Liver (tissue), 9 donors: ENCODE results near the gene CLUH. TPM values are rescaled to one million over a fixed set of nuclear protein-coding genes. Genes with fewer than 3 reads are reported as not detected.

Source experiments
- DNase-seq: peaks from one replicate; pipeline ENCODE4 v3.0.0-alpha.2; 2017; ENCODE audit warnings: low spot score
- H3K27ac ChIP-seq, 2 donors: one replicate each; pipeline ENCODE4 v1.7.0; 2013; ENCODE audit warnings: inconsistent platforms in 2 of 2, low read length in 2 of 2, control low read depth in 1 of 2, low read depth in 1 of 2, mild to moderate bottlenecking in 1 of 2
- H3K27me3 ChIP-seq, 4 donors: one replicate each; pipeline versions ENCODE4 v1.6.1 to v1.7.0; 2013; ENCODE audit warnings: low read length in 3 of 4, inconsistent platforms in 1 of 4, mild to moderate bottlenecking in 1 of 4, moderate library complexity in 1 of 4; ENCODE audit not compliant: control insufficient read depth in 4 of 4, insufficient read depth in 4 of 4
- H3K36me3 ChIP-seq, 4 donors: one replicate each; pipeline versions ENCODE4 v1.6.1 to v1.7.0; 2013; ENCODE audit warnings: low read length in 3 of 4, mild to moderate bottlenecking in 3 of 4, low read depth in 1 of 4, moderate library complexity in 1 of 4; ENCODE audit not compliant: control insufficient read depth in 4 of 4, insufficient read depth in 3 of 4
- H3K4me1 ChIP-seq, 4 donors: one replicate each; pipeline versions ENCODE4 v1.6.1 to v1.7.0; 2013; ENCODE audit warnings: low read length in 3 of 4, mild to moderate bottlenecking in 3 of 4, moderate library complexity in 1 of 4; ENCODE audit not compliant: control insufficient read depth in 4 of 4, insufficient read depth in 4 of 4
- H3K4me3 ChIP-seq, 3 donors: one replicate each; pipeline versions ENCODE4 v1.6.1 to v1.7.0; 2013; ENCODE audit warnings: low read length in 3 of 3, control low read depth in 1 of 3, low read depth in 1 of 3, mild to moderate bottlenecking in 1 of 3
- H3K9ac ChIP-seq, 2 donors: one replicate each; pipeline ENCODE4 v1.7.0; 2013; ENCODE audit warnings: low read length in 2 of 2, mild to moderate bottlenecking in 2 of 2, moderate library complexity in 2 of 2, control low read depth in 1 of 2, low read depth in 1 of 2
- H3K9me3 ChIP-seq, 4 donors: one replicate each; pipeline versions ENCODE4 v1.6.1 to v1.7.0; 2013; ENCODE audit warnings: low read length in 3 of 4; ENCODE audit not compliant: control insufficient read depth in 4 of 4
- EGR1 ChIP-seq, 2 donors: IDR thresholded peaks; 2 replicates each; pipeline ENCODE4 v1.6.1; 2016 to 2018; ENCODE audit warnings: antibody characterized with exemption in 2 of 2, low read depth in 2 of 2
- FOXA1 ChIP-seq: IDR thresholded peaks from 2 replicates; pipeline ENCODE4 v1.6.1; 2016; ENCODE audit warnings: antibody characterized with exemption
- FOXA2 ChIP-seq: IDR thresholded peaks from 2 replicates; pipeline ENCODE4 v1.6.1; 2016; ENCODE audit warnings: antibody characterized with exemption
- GABPA ChIP-seq, 2 donors: IDR thresholded peaks in 1 of 2; conservative IDR thresholded peaks in 1 of 2; 2 replicates each; pipeline ENCODE4 v1.6.1; 2016; ENCODE audit warnings: antibody characterized with exemption in 2 of 2, mild to moderate bottlenecking in 1 of 2, moderate library complexity in 1 of 2
- HNF4A ChIP-seq, 2 donors: conservative IDR thresholded peaks; 2 replicates each; pipeline ENCODE4 v1.6.1; 2016; ENCODE audit warnings: antibody characterized with exemption in 2 of 2, mild to moderate bottlenecking in 2 of 2
- HNF4G ChIP-seq: IDR thresholded peaks from 2 replicates; pipeline ENCODE4 v1.6.1; 2016; ENCODE audit warnings: antibody characterized with exemption
- JUND ChIP-seq, 2 donors: IDR thresholded peaks; 2 replicates each; pipeline ENCODE4 v1.6.1; 2016; ENCODE audit warnings: antibody characterized with exemption in 2 of 2
- NR2F2 ChIP-seq: IDR thresholded peaks from 2 replicates; pipeline ENCODE4 v1.6.1; 2016; ENCODE audit warnings: antibody characterized with exemption
- RAD21 ChIP-seq, 2 donors: IDR thresholded peaks; 2 replicates each; pipeline ENCODE4 v1.6.1; 2016; ENCODE audit warnings: antibody characterized with exemption in 2 of 2, mild to moderate bottlenecking in 2 of 2
- RXRA ChIP-seq, 2 donors: IDR thresholded peaks; 2 replicates each; pipeline ENCODE4 v1.6.1; 2017 to 2018; ENCODE audit warnings: antibody characterized with exemption in 2 of 2, mild to moderate bottlenecking in 1 of 2
- SP1 ChIP-seq: IDR thresholded peaks from 2 replicates; pipeline ENCODE4 v1.6.1; 2018; ENCODE audit warnings: antibody characterized with exemption, mild to moderate bottlenecking
- TAF1 ChIP-seq: conservative IDR thresholded peaks from 2 replicates; pipeline ENCODE4 v1.6.1; 2016; ENCODE audit warnings: antibody characterized with exemption, mild to moderate bottlenecking
- YY1 ChIP-seq: IDR thresholded peaks from 2 replicates; pipeline ENCODE4 v1.6.1; 2016; ENCODE audit warnings: antibody characterized with exemption, mild to moderate bottlenecking
- WGBS: extraction: QIAGEN DNeasy Blood & Tissue Kit; methylation state at CpG from one replicate; pipeline ENCODE4 v1.1.7; 2013; 5-methylcytosine and 5-hydroxymethylcytosine counted together
- polyA plus RNA-seq, 2 donors: library from polyadenylated mRNA; stranded (reverse) in 1 of 2; unstranded in 1 of 2; fragments of 200-250 nt in 1 of 2; fragments of >200 nt in 1 of 2; fragmentation: Nextera tagmentation in 1 of 2; extraction: Ambion mirVana in 1 of 2; gene quantifications; one replicate each; pipeline versions ENCODE4 v1.2.1 to v1.2.3, GENCODE V29; 2013 to 2015
- total RNA-seq, 2 donors: library from RNA; depleted of rRNA; stranded (reverse); fragments of >200 nt; gene quantifications; one replicate each; pipeline ENCODE4 v1.2.3, GENCODE V29; 2014
- TF ChIP-seq, protein P1 (sequence below): IDR thresholded peaks from 2 replicates; pipeline ENCODE4 v1.6.1; 2016; ENCODE audit warnings: antibody characterized with exemption
- TF ChIP-seq, protein P2 (sequence below): IDR thresholded peaks from 2 replicates; pipeline ENCODE4 v1.6.1; 2016; ENCODE audit warnings: antibody characterized with exemption
- TF ChIP-seq, protein P3 (sequence below): fragments of 150-350 bp; IDR thresholded peaks from 2 replicates; pipeline ENCODE4 v1.5.1; 2017; ENCODE audit warnings: improper control_type of control experiment, low read depth, low read length; ENCODE audit not compliant: missing input control
- TF ChIP-seq, protein P4 (sequence below): IDR thresholded peaks from 2 replicates; pipeline ENCODE4 v1.6.1; 2016; ENCODE audit warnings: antibody characterized with exemption
- donor health status: healthy.
- donor health status: healthy.
- donor health status: healthy.
- donor health status: healthy.
- donor health status: healthy.

Gene CLUH
- total and polyA plus RNA-seq, 4 donors: 40.2 to 224 (median 102) TPM

DNA sequence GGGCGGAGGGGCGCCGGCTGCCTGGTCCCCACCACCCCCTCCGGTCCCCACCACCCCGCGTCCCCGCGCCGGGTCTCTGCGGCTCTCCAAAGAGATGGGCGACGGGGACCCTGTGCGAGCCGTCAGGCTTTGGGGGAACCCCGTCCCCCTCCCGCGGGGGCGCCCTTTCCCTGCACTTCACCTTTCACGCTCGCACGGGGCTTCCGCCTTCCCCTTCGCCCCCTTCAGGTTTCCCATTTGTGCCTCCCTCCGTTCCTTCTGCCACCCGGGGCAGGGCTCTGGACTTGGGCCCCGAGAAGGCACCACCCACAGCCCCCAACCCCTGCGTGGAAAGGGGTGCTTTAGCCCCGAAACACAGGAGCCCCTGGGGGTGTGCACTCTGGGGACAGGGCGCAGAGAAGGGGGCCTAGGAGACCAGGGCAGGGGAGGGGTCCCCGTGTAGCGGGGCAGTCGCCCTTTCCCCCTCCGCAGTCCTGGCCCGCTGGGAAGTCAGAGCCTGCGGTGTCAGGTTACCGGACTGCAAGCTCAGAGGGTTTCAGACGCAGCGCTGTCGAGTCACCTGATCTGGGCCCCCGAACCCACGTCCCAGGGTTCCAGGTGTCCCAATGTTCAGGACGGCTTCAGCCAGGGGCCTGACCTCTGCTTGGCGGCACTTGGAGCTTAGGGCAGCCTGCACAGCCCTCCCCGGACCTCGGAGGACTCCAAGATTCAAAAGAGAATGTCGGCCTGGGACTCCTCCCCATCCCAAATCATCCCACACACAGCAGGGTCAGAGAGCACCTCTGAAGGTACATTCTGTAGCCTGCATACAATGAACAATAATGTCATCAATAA, 44.5 kb upstream of the CLUH start (continued):
- TF ChIP-seq, protein P1, sequence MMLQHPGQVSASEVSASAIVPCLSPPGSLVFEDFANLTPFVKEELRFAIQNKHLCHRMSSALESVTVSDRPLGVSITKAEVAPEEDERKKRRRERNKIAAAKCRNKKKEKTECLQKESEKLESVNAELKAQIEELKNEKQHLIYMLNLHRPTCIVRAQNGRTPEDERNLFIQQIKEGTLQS: no peak

DNA sequence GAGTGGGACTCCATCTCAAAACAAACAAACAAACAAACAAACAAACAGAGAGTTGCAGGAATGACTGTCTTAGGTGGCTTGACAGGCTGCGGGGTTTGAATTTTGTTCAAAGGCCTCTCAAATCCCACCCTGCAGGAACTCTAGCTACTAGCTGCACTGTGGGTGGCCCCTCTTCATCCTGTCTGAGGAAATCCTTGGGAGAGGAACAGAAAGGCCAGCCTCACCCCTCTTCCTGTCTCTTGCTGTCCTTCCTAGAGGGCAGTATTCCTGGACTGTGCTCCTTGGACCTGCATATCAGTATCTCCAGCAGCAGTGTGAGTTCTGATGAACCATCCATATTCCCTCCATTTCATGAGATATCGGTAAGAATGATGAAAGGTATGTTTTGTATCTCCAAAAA, 39.9 kb upstream of the CLUH start:
- no peak overlapping the region for H3K4me3 ChIP-seq
- peaks cover 0 to 9% (median 4%) of the 10 kb centered on the region in 4 donors for H3K4me1 ChIP-seq
- H3K27ac ChIP-seq: no peak overlapping the region
- TF ChIP-seq, protein P2, sequence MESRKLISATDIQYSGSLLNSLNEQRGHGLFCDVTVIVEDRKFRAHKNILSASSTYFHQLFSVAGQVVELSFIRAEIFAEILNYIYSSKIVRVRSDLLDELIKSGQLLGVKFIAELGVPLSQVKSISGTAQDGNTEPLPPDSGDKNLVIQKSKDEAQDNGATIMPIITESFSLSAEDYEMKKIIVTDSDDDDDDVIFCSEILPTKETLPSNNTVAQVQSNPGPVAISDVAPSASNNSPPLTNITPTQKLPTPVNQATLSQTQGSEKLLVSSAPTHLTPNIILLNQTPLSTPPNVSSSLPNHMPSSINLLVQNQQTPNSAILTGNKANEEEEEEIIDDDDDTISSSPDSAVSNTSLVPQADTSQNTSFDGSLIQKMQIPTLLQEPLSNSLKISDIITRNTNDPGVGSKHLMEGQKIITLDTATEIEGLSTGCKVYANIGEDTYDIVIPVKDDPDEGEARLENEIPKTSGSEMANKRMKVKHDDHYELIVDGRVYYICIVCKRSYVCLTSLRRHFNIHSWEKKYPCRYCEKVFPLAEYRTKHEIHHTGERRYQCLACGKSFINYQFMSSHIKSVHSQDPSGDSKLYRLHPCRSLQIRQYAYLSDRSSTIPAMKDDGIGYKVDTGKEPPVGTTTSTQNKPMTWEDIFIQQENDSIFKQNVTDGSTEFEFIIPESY: no peak
- no peak for TF ChIP-seq HNF4G
- TF ChIP-seq, protein P3, sequence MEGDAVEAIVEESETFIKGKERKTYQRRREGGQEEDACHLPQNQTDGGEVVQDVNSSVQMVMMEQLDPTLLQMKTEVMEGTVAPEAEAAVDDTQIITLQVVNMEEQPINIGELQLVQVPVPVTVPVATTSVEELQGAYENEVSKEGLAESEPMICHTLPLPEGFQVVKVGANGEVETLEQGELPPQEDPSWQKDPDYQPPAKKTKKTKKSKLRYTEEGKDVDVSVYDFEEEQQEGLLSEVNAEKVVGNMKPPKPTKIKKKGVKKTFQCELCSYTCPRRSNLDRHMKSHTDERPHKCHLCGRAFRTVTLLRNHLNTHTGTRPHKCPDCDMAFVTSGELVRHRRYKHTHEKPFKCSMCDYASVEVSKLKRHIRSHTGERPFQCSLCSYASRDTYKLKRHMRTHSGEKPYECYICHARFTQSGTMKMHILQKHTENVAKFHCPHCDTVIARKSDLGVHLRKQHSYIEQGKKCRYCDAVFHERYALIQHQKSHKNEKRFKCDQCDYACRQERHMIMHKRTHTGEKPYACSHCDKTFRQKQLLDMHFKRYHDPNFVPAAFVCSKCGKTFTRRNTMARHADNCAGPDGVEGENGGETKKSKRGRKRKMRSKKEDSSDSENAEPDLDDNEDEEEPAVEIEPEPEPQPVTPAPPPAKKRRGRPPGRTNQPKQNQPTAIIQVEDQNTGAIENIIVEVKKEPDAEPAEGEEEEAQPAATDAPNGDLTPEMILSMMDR: no peak
- TF ChIP-seq, protein P4, sequence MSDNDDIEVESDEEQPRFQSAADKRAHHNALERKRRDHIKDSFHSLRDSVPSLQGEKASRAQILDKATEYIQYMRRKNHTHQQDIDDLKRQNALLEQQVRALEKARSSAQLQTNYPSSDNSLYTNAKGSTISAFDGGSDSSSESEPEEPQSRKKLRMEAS: no peak
- no peak for TF ChIP-seq GABPA (IDR thresholded peaks at IDR 0.05 in 1 of 2, conservative IDR thresholded peaks at IDR 0.05 in 1 of 2)
- TF ChIP-seq, protein P1: no peak
- TF ChIP-seq NR2F2: no peak
- no peak for TF ChIP-seq EGR1 (IDR thresholded peaks at IDR 0.05; ENCODE audit: low read depth in 2 of 2)
- TF ChIP-seq RXRA (IDR thresholded peaks at IDR 0.05): no peak
- no peak for TF ChIP-seq TAF1
- TF ChIP-seq YY1: no peak
- TF ChIP-seq FOXA2: no peak
- TF ChIP-seq SP1: no peak
- no peak overlapping the region for H3K9ac ChIP-seq
- DNase-seq: no peak
- no peaks in the 10 kb centered on the region for H3K9me3 ChIP-seq
- no peaks in the 10 kb centered on the region for H3K36me3 ChIP-seq
- WGBS: 79% methylated on average over 2 of the region's 2 CpGs
- H3K27me3 ChIP-seq: peaks cover 0 to 7% (median 4%) of the 10 kb centered on the region in 4 donors

DNA sequence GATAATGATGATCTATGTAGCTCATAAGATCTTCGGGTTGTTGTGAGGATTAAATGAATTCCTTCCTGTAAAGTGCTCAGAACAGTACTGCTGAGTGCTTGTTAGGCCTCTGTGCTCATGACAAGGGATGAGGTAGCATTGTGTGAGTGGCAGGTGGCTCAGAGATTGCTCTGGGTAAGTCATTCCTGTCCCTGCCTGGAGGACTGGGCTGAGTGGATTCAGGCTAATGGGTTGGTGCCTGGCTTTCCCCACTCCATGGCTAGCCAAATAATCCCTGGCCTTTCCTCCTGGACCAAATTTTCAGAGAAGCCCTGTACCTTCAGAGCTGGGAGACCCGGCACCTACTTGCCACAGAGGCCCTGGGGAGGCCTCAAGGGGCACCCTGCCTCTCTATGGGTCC, 39.2 kb upstream of the CLUH start:
- no peak overlapping the region for H3K27ac ChIP-seq
- no peaks in the 10 kb centered on the region for H3K36me3 ChIP-seq
- 82% methylated on average over 2 of the region's 2 CpGs for WGBS
- H3K4me3 ChIP-seq: no peak overlapping the region
- DNase-seq: no peak
- no peak overlapping the region for H3K9ac ChIP-seq
- peaks cover 0 to 4% (median 2%) of the 10 kb centered on the region in 4 donors for H3K4me1 ChIP-seq
- no peaks in the 10 kb centered on the region for H3K9me3 ChIP-seq
- H3K27me3 ChIP-seq: peaks cover 0 to 5% (median 2%) of the 10 kb centered on the region in 4 donors
- TF ChIP-seq FOXA1: no peak
- TF ChIP-seq HNF4A (conservative IDR thresholded peaks at IDR 0.05): no peak
- no peak for TF ChIP-seq JUND (IDR thresholded peaks at IDR 0.05)
- TF ChIP-seq, protein P4: no peak
- no peak for TF ChIP-seq FOXA2
- TF ChIP-seq, protein P2: no peak
- no peak for TF ChIP-seq HNF4G
- no peak for TF ChIP-seq NR2F2
- no peak for TF ChIP-seq RXRA (IDR thresholded peaks at IDR 0.05)
- TF ChIP-seq GABPA (IDR thresholded peaks at IDR 0.05 in 1 of 2, conservative IDR thresholded peaks at IDR 0.05 in 1 of 2): no peak
- TF ChIP-seq RAD21 (IDR thresholded peaks at IDR 0.05): no peak
- TF ChIP-seq, protein P3: no peak
- TF ChIP-seq SP1: no peak
- no peak for TF ChIP-seq EGR1 (IDR thresholded peaks at IDR 0.05; ENCODE audit: low read depth in 2 of 2)
- TF ChIP-seq, protein P1: no peak
